Activated T-cell treated with anti-CD3 and anti-CD28 coated beads, Interleukin-2, amount 50 U/mL, for 1 hour (primary cell): ENCODE results near the gene SRRD.
"Not testable (repeated sequence)": the region's sequence is repeated elsewhere in the genome, so short reads cannot be mapped to it uniquely, and the experiment has no call there.

Experiments
- DNase-seq: peaks from one replicate; pipeline ENCODE4 v3.0.0-alpha.2; 2020

Gene SRRD

GRCh38 chr22:26483439-26484359, at the start of gene SRRD, which contains the start of gene HPS4:
SRRD (plus strand) TSS chr22:26483877; CDS start chr22:26483891, 14 bp downstream.
HPS4 (minus strand) TSS chr22:26483783; CDS start chr22:26481762, 2,021 bp downstream.
- DNase-seq: peak; percentile 97

- DNase-seq: no peak
Observed at GRCh38 chr22:26435327-26436093, 48.2 kb upstream of the SRRD start.

- no peak for DNase-seq
Observed at GRCh38 chr22:26436903-26437515, 46.7 kb upstream of the SRRD start.

- DNase-seq: no peak
Observed at GRCh38 chr22:26437694-26438392, 45.8 kb upstream of the SRRD start.

GRCh38 chr22:26438776-26439175, 44.9 kb upstream of the SRRD start:
- DNase-seq: not testable (repeated sequence)

- DNase-seq: no peak
Observed at GRCh38 chr22:26439559-26439958, 44.1 kb upstream of the SRRD start.

- DNase-seq: no peak
Observed at GRCh38 chr22:26442086-26442756, 41.5 kb upstream of the SRRD start.

GRCh38 chr22:26443901-26444690, 39.6 kb upstream of the SRRD start:
- DNase-seq: no peak

GRCh38 chr22:26444777-26445176, 38.9 kb upstream of the SRRD start:
- no peak for DNase-seq

GRCh38 chr22:26445577-26446275, 38.0 kb upstream of the SRRD start:
- DNase-seq: no peak

GRCh38 chr22:26446808-26447515, 36.7 kb upstream of the SRRD start:
- DNase-seq: no peak

GRCh38 chr22:26447584-26448329, 35.9 kb upstream of the SRRD start:
- no peak for DNase-seq

GRCh38 chr22:26448334-26448733, 35.3 kb upstream of the SRRD start:
- no peak for DNase-seq

GRCh38 chr22:26448941-26449340, 34.7 kb upstream of the SRRD start:
- no peak for DNase-seq

GRCh38 chr22:26450453-26451185, 33.1 kb upstream of the SRRD start:
- DNase-seq: no peak

GRCh38 chr22:26452236-26453016, 31.3 kb upstream of the SRRD start:
- no peak for DNase-seq

- no peak for DNase-seq
Observed at GRCh38 chr22:26453216-26453615, 30.5 kb upstream of the SRRD start.
